Measurements from ENCODE around the gene EYA2.

DNA sequence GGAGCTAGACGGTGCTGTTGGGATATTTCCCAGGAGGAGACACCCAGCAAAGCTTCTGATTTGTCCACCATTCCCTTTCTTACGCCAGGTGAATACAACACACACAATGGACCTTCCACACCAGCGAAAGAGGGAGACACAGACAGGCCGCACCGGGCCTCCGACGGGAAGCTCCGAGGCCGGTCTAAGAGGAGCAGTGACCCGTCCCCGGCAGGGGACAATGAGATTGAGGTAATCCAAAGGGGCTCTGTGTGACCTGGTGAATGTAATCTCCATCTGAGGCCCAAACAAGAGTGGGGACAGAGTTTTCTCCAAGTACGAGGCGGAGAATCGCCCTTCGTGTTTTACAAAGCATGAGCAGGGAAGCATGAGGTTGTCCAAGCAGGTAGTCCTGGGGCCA lies 194.5 kb downstream of the EYA2 start:
- TF ChIP-seq, protein P1, sequence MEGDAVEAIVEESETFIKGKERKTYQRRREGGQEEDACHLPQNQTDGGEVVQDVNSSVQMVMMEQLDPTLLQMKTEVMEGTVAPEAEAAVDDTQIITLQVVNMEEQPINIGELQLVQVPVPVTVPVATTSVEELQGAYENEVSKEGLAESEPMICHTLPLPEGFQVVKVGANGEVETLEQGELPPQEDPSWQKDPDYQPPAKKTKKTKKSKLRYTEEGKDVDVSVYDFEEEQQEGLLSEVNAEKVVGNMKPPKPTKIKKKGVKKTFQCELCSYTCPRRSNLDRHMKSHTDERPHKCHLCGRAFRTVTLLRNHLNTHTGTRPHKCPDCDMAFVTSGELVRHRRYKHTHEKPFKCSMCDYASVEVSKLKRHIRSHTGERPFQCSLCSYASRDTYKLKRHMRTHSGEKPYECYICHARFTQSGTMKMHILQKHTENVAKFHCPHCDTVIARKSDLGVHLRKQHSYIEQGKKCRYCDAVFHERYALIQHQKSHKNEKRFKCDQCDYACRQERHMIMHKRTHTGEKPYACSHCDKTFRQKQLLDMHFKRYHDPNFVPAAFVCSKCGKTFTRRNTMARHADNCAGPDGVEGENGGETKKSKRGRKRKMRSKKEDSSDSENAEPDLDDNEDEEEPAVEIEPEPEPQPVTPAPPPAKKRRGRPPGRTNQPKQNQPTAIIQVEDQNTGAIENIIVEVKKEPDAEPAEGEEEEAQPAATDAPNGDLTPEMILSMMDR (IDR thresholded peaks at IDR 0.05) = no peak
- TF ChIP-seq EZH2 (IDR thresholded peaks at IDR 0.05) = no peak
